Ovary (tissue), 3 donors: ENCODE measurements around the gene MVP.

Source experiments
- CTCF ChIP-seq, 3 donors: fragments of 450-650 bp in 2 of 3; fragments of 200-600 bp in 1 of 3; IDR thresholded peaks; one replicate each; pipeline versions ENCODE4 v1.5.1 to v1.8.0; 2016 to 2022; ENCODE audit warnings: antibody characterized with exemption in 3 of 3, mild to moderate bottlenecking in 1 of 3
- POLR2A ChIP-seq: fragments of 450-650 bp; IDR thresholded peaks from one replicate; pipeline ENCODE4 v1.6.1; 2017; ENCODE audit warnings: antibody characterized with exemption, mild to moderate bottlenecking, moderate library complexity
- donor health status: DM: no; HTN: no; CAD: no.

GRCh38 chr16:29873319-29873718, 53.1 kb downstream of the MVP start:
- TF ChIP-seq CTCF (IDR thresholded peaks at IDR 0.05): no peak
- TF ChIP-seq POLR2A: no peak
